OCI-LY1 (cell line): Measurements from ENCODE around the gene RREB1.

ENCODE experiments used
- CTCF ChIP-seq: fragments of 200-600 bp; sonication (generic), shearing (Covaris generic); IDR thresholded peaks from 2 replicates; pipeline ENCODE4 v1.5.1; 2017; ENCODE audit warnings: mild to moderate bottlenecking, antibody characterized with exemption, low read length, moderate library complexity, mixed read lengths
- EZH2 ChIP-seq: fragments of 200-600 bp; sonication (generic), shearing (Covaris generic); IDR thresholded peaks from 2 replicates; pipeline ENCODE4 v1.8.0; 2017; ENCODE audit warnings: borderline replicate concordance, mixed run types, mild to moderate bottlenecking, antibody characterized with exemption, low read length, moderate library complexity, mixed read lengths

- no peak for TF ChIP-seq CTCF
- TF ChIP-seq EZH2 = no peak
These were observed 40.5 kb downstream of the RREB1 start for GRCh38 chr6:7148100-7148822.
